GM18520 (cell line): ENCODE results near the gene NUP205.

ENCODE experiments used
- ATAC-seq: cut with Tn5 transposase; IDR thresholded peaks from one replicate; pipeline ENCODE4 v1.9.1; 2021; ENCODE audit not compliant: unreplicated experiment

The NUP205 gene

GRCh38 chr7:135693558-135693957 is 135.8 kb downstream of the NUP205 start:
- no peak for ATAC-seq

DNA sequence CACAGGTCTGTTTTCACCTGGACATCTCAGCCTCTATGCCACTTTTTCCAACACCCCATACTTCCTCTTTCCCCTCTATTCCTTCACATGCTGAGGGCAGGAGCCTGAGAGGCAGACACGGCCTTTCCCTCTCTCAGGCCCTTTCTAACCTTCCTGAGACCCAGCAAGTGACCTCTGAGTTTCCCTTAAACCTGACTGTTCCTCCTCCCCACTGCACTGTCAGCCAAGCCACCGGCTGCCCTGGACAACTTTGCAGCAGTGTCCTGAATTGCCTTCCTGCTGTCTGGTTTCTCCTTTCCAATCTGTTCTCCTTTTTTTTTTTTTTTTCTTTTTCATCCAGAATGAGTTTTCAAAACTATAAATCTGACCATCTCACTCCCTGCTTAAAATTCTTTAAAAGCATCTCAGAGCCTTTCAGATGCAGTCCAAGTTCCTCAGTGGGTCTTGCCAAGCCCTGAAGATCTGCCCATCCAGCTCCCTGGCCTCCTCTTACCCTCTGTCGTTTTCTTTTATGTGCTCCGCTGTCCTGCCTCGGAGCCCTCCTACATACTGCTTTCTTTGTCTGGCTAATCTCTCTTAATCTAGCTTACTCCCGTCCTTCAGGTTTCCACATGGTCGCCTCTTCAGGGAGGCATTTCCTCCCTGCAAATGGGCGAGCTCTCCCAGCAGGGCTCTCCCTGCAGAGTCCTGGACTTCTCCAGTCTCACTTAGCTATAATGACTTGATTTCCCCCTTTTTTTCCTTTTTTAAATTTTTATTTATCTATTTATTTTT is 139.7 kb downstream of the NUP205 start:
- ATAC-seq: no peak
